Measurements from ENCODE around the gene DOCK2. TPM values are rescaled to one million over a fixed set of nuclear protein-coding genes. Genes with fewer than 3 reads are reported as not detected.
"Not testable (repeated sequence)": the region's sequence is repeated elsewhere in the genome, so short reads cannot be mapped to it uniquely, and the experiment has no call there.

DOCK2 gene
- polyA plus RNA-seq, 3 donors: 57.5 to 178 (median 115) TPM

GRCh38 chr5:169656125-169656901, 19.2 kb downstream of the DOCK2 start:
- peaks cover 37 to 89% of the 10 kb centered on the region in 2 donors for H3K36me3 ChIP-seq (replicated peaks in 1 of 2; ENCODE audit: control insufficient read depth in 1 of 2, insufficient read depth in 2 of 2, low read length in 2 of 2)
- no peak overlapping the region for H2AFZ ChIP-seq (ENCODE audit: insufficient read depth, low read depth, low read length, poor library complexity, severe bottlenecking)
- peaks cover 100% of the 10 kb centered on the region for H3K79me2 ChIP-seq (ENCODE audit: insufficient read depth, low read length)
- Mint-ChIP-seq H3K9me3 (no peaks in the 10 kb centered on the region), H3K4me1 (peaks cover 54% of the 10 kb centered on the region), H3K4me3 (no peak overlapping the region), H3K27me3 (ENCODE audit: low read depth in 3 of 3) (no peaks in the 10 kb centered on the region), H3K36me3 (peaks cover 61 to 70% of the 10 kb centered on the region in 2 donors), H3K27ac (peak overlapping the region; percentile 86 to 97 (median 93))
- no peaks in the 10 kb centered on the region for H3K27me3 ChIP-seq (ENCODE audit: control insufficient read depth in 2 of 2, insufficient read depth in 2 of 2, low read length in 2 of 2)
- DNase-seq: peak; percentile 80 to 89 (median 80)
- H3K9ac ChIP-seq (ENCODE audit: insufficient read depth, low read length, poor library complexity, severe bottlenecking): peak overlapping the region; percentile 40
- no peak overlapping the region for H3K4me3 ChIP-seq (replicated peaks in 1 of 3; ENCODE audit: low read depth in 2 of 3, low read length in 3 of 3)
- H3K27ac ChIP-seq (ENCODE audit: low read depth in 1 of 2, low read length in 2 of 2): peak overlapping the region; percentile 82 to 93
- peak overlapping the region; percentile 23 for H3K4me2 ChIP-seq (replicated peaks; ENCODE audit: extremely low read depth, low read length, poor library complexity, severe bottlenecking)
- peaks cover 98% of the 10 kb centered on the region for H4K20me1 ChIP-seq (ENCODE audit: insufficient read depth, low read length)
- peaks cover 50 to 55% of the 10 kb centered on the region in 2 donors for H3K4me1 ChIP-seq (ENCODE audit: control insufficient read depth in 1 of 2, insufficient read depth in 2 of 2, low read length in 2 of 2)
- intact Hi-C loops (cut with micrococcal nuclease): loop anchor here in 1 of 2 donors (2.0 to 5.0 kb wide), 2 partner anchors 20 to 74 kb away; partner anchors contain the start of genes DOCK2 and SPDL1
- H3K9me3 ChIP-seq (replicated peaks in 1 of 2; ENCODE audit: control insufficient read depth in 1 of 2, insufficient read depth in 1 of 2, low read length in 2 of 2): no peaks in the 10 kb centered on the region
- 86% methylated on average over 12 of the region's 15 CpGs for WGBS (ENCODE audit: insufficient coverage)
- no peak for TF ChIP-seq CTCF (IDR thresholded peaks at IDR 0.05)

- no peak overlapping the region for H3K9ac ChIP-seq (ENCODE audit: insufficient read depth, low read length, poor library complexity, severe bottlenecking)
- Mint-ChIP-seq H3K4me1 (peaks cover 46% of the 10 kb centered on the region), H3K27me3 (ENCODE audit: low read depth in 3 of 3) (no peaks in the 10 kb centered on the region), H3K4me3 (no peak overlapping the region), H3K27ac (peak overlapping the region in 5 of 7 donors; percentile 66 to 97 (median 86)), H3K9me3 (no peaks in the 10 kb centered on the region), H3K36me3 (peaks cover 63 to 72% of the 10 kb centered on the region in 2 donors)
- H3K4me3 ChIP-seq (replicated peaks in 1 of 3; ENCODE audit: low read depth in 2 of 3, low read length in 3 of 3): no peak overlapping the region
- H4K20me1 ChIP-seq (ENCODE audit: insufficient read depth, low read length): peaks cover 98% of the 10 kb centered on the region
- no peak for DNase-seq
- H3K36me3 ChIP-seq (replicated peaks in 1 of 2; ENCODE audit: control insufficient read depth in 1 of 2, insufficient read depth in 2 of 2, low read length in 2 of 2): peaks cover 40 to 89% of the 10 kb centered on the region in 2 donors
- H3K4me1 ChIP-seq (ENCODE audit: control insufficient read depth in 1 of 2, insufficient read depth in 2 of 2, low read length in 2 of 2): peaks cover 41 to 47% of the 10 kb centered on the region in 2 donors
- no CpG with 5 or more reads among the region's 1 CpG for WGBS (ENCODE audit: insufficient coverage)
- no peak for TF ChIP-seq CTCF (IDR thresholded peaks at IDR 0.05)
- no peaks in the 10 kb centered on the region for H3K27me3 ChIP-seq (ENCODE audit: control insufficient read depth in 2 of 2, insufficient read depth in 2 of 2, low read length in 2 of 2)
- peak overlapping the region in 1 of 2 donors; percentile 93 for H3K27ac ChIP-seq (ENCODE audit: low read depth in 1 of 2, low read length in 2 of 2)
- H2AFZ ChIP-seq (ENCODE audit: insufficient read depth, low read depth, low read length, poor library complexity, severe bottlenecking): no peak overlapping the region
- intact Hi-C loops (cut with micrococcal nuclease): loop anchor here in 1 of 2 donors (2.0 to 5.0 kb wide), 2 partner anchors 20 to 75 kb away; partner anchors contain the start of genes DOCK2 and SPDL1
- peaks cover 0 to under 1% of the 10 kb centered on the region in 2 donors for H3K9me3 ChIP-seq (replicated peaks in 1 of 2; ENCODE audit: control insufficient read depth in 1 of 2, insufficient read depth in 1 of 2, low read length in 2 of 2)
- no peak overlapping the region for H3K4me2 ChIP-seq (replicated peaks; ENCODE audit: extremely low read depth, low read length, poor library complexity, severe bottlenecking)
- H3K79me2 ChIP-seq (ENCODE audit: insufficient read depth, low read length): peaks cover 100% of the 10 kb centered on the region
Observed at GRCh38 chr5:169657127-169657526, 20.1 kb downstream of the DOCK2 start.

- H3K4me2 ChIP-seq (replicated peaks; ENCODE audit: extremely low read depth, low read length, poor library complexity, severe bottlenecking); DNase-seq; H3K27me3 Mint-ChIP-seq (ENCODE audit: low read depth in 3 of 3); H3K27me3 ChIP-seq (ENCODE audit: control insufficient read depth in 2 of 2, insufficient read depth in 2 of 2, low read length in 2 of 2); H3K9ac ChIP-seq (ENCODE audit: insufficient read depth, low read length, poor library complexity, severe bottlenecking); H2AFZ ChIP-seq (ENCODE audit: insufficient read depth, low read depth, low read length, poor library complexity, severe bottlenecking); intact Hi-C loops (cut with micrococcal nuclease); H3K9me3 ChIP-seq (replicated peaks in 1 of 2; ENCODE audit: control insufficient read depth in 1 of 2, insufficient read depth in 1 of 2, low read length in 2 of 2); H3K9me3 Mint-ChIP-seq; H3K4me3 Mint-ChIP-seq; H3K4me3 ChIP-seq (replicated peaks in 1 of 3; ENCODE audit: low read depth in 2 of 3, low read length in 3 of 3): not testable (repeated sequence)
- H4K20me1 ChIP-seq (ENCODE audit: insufficient read depth, low read length): peaks cover 94% of the 10 kb centered on the region
- H3K27ac Mint-ChIP-seq: peak overlapping the region in 5 of 7 donors; percentile 50 to 71 (median 70)
- H3K4me1 ChIP-seq (ENCODE audit: control insufficient read depth in 1 of 2, insufficient read depth in 2 of 2, low read length in 2 of 2): peaks cover 11 to 19% of the 10 kb centered on the region in 2 donors
- H3K36me3 Mint-ChIP-seq: peaks cover 36 to 48% of the 10 kb centered on the region in 2 donors
- peaks cover 22 to 74% of the 10 kb centered on the region in 2 donors for H3K36me3 ChIP-seq (replicated peaks in 1 of 2; ENCODE audit: control insufficient read depth in 1 of 2, insufficient read depth in 2 of 2, low read length in 2 of 2)
- peak overlapping the region in 1 of 2 donors; percentile 76 for H3K27ac ChIP-seq (ENCODE audit: low read depth in 1 of 2, low read length in 2 of 2)
- no CpG with 5 or more reads among the region's 3 CpGs for WGBS (ENCODE audit: insufficient coverage)
- peaks cover 26% of the 10 kb centered on the region for H3K4me1 Mint-ChIP-seq
- peaks cover 96% of the 10 kb centered on the region for H3K79me2 ChIP-seq (ENCODE audit: insufficient read depth, low read length)
Observed at GRCh38 chr5:169662451-169662850, 25.4 kb downstream of the DOCK2 start.

Measured in CD14-positive monocyte (primary cell).